Measurements from ENCODE around the gene SLC6A5. TPM values are rescaled to one million over a fixed set of nuclear protein-coding genes. Genes with fewer than 3 reads are reported as not detected.

The SLC6A5 gene
- total RNA-seq, 2 donors from 2014 or later = 0.40 TPM; not detected in 1

DNA sequence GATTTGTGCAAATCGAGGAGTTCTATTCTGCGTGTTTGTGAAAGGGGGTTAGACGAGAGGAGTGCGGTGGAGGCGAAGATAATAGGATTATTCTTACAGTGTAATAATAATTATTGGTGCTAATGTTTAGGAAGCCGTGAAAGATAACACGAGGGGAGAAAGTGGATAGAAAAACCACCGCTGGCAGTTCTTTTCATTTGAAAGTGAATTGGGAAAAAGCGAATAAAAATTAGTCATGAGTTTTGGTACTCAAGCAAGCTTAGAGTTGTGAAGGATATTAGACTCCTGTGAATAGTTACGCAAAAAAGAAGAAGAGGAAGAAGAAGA, 575 bp downstream of the SLC6A5 start:
- no peak overlapping the region for H3K4me3 ChIP-seq
- H3K27me3 ChIP-seq (replicated peaks; ENCODE audit: insufficient read depth) = peaks cover 46% of the 10 kb centered on the region
- no peaks in the 10 kb centered on the region for H3K36me3 ChIP-seq
- intact Hi-C loops (cut with DNase I) = no loop called here
- DNase-seq (ENCODE audit: low spot score) = no peak
- TF ChIP-seq POLR2A (IDR thresholded peaks at IDR 0.05) (no peak), POLR2AphosphoS5 (IDR thresholded peaks at IDR 0.05) (no peak)
- TF ChIP-seq, protein P1, sequence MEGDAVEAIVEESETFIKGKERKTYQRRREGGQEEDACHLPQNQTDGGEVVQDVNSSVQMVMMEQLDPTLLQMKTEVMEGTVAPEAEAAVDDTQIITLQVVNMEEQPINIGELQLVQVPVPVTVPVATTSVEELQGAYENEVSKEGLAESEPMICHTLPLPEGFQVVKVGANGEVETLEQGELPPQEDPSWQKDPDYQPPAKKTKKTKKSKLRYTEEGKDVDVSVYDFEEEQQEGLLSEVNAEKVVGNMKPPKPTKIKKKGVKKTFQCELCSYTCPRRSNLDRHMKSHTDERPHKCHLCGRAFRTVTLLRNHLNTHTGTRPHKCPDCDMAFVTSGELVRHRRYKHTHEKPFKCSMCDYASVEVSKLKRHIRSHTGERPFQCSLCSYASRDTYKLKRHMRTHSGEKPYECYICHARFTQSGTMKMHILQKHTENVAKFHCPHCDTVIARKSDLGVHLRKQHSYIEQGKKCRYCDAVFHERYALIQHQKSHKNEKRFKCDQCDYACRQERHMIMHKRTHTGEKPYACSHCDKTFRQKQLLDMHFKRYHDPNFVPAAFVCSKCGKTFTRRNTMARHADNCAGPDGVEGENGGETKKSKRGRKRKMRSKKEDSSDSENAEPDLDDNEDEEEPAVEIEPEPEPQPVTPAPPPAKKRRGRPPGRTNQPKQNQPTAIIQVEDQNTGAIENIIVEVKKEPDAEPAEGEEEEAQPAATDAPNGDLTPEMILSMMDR (IDR thresholded peaks at IDR 0.05) = no peak
- H3K4me1 ChIP-seq (replicated peaks) = no peaks in the 10 kb centered on the region
- no peak overlapping the region for H3K27ac ChIP-seq
- WGBS = 16% methylated on average over 10 of the region's 10 CpGs
- H3K9me3 ChIP-seq = no peaks in the 10 kb centered on the region

DNA sequence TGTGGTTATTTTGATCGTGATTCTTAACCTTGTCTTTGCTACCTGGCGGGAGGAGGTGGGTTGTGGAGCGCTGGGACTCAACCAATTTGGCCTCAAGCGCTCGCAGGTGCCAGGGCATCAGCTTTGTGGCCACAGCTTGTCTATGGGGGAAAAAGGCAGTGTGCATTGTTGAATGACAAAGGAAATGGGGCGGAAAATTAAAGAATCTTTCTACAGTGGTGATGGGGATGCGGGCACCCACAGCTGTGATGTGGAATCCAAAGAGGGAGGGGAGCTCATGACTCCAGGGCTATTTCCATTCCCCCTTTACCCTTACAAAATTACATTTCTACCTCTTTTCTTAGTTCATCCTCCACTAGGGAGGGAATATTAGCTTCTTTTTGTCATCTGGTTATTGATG, 1.1 kb downstream of the SLC6A5 start:
- TF ChIP-seq, protein P1 (IDR thresholded peaks at IDR 0.05) = no peak
- no peak for TF ChIP-seq POLR2A (IDR thresholded peaks at IDR 0.05)
- TF ChIP-seq POLR2AphosphoS5 (IDR thresholded peaks at IDR 0.05) = no peak
- intact Hi-C loops (cut with DNase I) = no loop called here
- no peaks in the 10 kb centered on the region for H3K4me1 ChIP-seq (replicated peaks)
- peaks cover 51% of the 10 kb centered on the region for H3K27me3 ChIP-seq (replicated peaks; ENCODE audit: insufficient read depth)
- DNase-seq (ENCODE audit: low spot score) = no peak
- no peak overlapping the region for H3K4me3 ChIP-seq
- no peaks in the 10 kb centered on the region for H3K9me3 ChIP-seq
- WGBS = 10% methylated on average over 7 of the region's 7 CpGs
- no peak overlapping the region for H3K27ac ChIP-seq
- no peaks in the 10 kb centered on the region for H3K36me3 ChIP-seq

DNA sequence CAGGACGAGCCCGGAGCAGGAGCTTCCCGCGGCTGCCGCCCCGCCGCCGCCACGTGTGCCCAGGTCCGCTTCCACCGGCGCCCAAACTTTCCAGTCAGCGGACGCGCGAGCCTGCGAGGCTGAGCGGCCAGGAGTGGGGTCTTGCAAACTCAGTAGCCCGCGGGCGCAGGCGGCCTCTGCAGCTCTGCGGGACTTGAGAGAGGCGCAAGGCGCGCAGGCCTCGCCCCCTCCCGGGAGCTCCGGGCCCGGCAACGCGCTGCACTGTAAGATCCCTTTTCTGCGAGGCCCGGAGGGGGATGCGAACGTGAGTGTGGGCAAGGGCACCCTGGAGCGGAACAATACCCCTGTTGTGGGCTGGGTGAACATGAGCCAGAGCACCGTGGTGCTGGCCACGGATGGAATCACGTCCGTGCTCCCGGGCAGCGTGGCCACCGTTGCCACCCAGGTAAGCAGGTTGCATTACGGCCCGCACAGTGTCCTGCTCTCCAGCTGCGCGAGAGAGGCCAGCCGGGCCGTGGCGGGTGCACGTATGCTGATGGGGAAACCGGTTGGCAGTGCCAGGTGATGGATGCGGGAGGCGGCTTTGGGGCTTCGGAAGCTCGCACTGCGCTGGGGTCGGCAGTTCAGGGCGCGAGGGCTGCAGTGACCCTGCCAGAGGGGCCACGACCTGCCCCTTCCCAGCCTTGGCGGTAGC, 2.0 kb downstream of the SLC6A5 start:
- Histone ChIP-seq H3K36me3 (no peaks in the 10 kb centered on the region), H3K27me3 (replicated peaks; ENCODE audit: insufficient read depth) (peaks cover 58% of the 10 kb centered on the region), H3K4me3 (no peak overlapping the region), H3K4me1 (replicated peaks) (no peaks in the 10 kb centered on the region), H3K9me3 (no peaks in the 10 kb centered on the region), H3K27ac (no peak overlapping the region)
- WGBS = 2% methylated on average over 40 of the region's 63 CpGs
- TF ChIP-seq POLR2A (IDR thresholded peaks at IDR 0.05) (no peak), POLR2AphosphoS5 (IDR thresholded peaks at IDR 0.05) (no peak)
- TF ChIP-seq, protein P1 (IDR thresholded peaks at IDR 0.05) = no peak
- DNase-seq (ENCODE audit: low spot score) = no peak
- intact Hi-C loops (cut with DNase I) = no loop called here

DNA sequence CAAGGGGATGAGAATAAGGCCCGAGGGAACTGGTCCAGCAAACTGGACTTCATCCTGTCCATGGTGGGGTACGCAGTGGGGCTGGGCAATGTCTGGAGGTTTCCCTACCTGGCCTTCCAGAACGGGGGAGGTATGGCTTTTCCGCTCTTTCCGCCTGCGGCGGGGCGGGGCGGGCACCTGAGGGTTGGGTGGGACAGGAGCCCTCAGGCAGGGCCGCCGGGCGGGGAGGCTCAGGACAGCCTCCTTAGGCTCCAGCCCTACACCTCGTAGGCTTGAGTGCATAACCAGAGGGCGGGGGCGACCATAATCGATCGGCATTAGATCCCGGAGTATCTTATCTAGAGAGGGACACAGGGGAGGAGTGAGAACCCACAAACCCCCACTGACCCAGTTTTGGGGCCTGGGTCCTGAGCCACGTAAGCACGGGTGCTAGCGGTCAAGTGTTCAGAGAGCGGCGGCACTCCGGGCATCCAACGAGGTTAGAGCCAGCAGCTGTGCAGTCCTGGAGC, 4.9 kb downstream of the SLC6A5 start:
- WGBS = 1% methylated on average over 25 of the region's 25 CpGs
- TF ChIP-seq, protein P1 (IDR thresholded peaks at IDR 0.05) = no peak
- DNase-seq (ENCODE audit: low spot score) = no peak
- Histone ChIP-seq H3K4me3 (no peak overlapping the region), H3K4me1 (replicated peaks) (no peaks in the 10 kb centered on the region), H3K9me3 (no peaks in the 10 kb centered on the region), H3K27me3 (replicated peaks; ENCODE audit: insufficient read depth) (peaks cover 50% of the 10 kb centered on the region), H3K36me3 (no peaks in the 10 kb centered on the region), H3K27ac (no peak overlapping the region)
- intact Hi-C loops (cut with DNase I) = no loop called here

DNA sequence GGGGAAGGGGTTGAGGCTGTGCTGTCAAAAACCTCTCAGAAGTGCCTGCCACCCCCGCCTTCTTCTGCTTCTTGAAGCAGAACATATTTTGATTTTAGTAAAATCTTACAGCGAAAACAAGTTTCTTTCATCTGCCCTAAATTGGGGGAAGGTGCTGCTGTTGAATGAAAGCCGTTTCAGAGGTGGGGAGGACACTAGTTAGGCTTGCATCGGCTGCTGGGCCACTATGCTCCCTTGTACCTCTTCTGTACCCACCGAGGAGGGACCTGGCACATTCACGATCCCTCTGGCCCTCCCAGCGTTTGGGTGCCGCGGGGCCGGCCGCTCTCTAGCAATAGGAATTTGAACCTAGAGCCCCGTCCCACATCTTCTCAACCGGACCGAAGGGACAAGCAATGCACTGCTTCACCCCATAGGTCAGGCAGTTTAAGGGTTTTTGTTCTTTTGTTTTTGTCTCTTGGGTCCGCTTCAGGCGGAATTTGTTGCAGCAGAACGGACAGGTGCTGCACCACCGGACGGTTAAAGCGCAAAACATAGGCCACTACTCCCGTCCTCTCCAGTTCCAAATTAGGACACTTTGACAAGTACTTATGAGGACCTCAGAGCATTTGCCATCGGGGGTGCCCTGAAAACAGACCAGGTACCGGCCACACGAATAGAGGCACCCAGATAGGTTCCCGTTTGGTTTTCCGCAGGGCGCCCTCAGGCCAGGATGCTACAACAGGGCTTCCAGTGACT, 5.6 kb downstream of the SLC6A5 start:
- DNase-seq (ENCODE audit: low spot score) = no peak
- 11% methylated on average over 27 of the region's 27 CpGs for WGBS
- Histone ChIP-seq H3K4me1 (replicated peaks) (no peaks in the 10 kb centered on the region), H3K27me3 (replicated peaks; ENCODE audit: insufficient read depth) (peaks cover 48% of the 10 kb centered on the region), H3K36me3 (no peaks in the 10 kb centered on the region), H3K27ac (no peak overlapping the region), H3K9me3 (no peaks in the 10 kb centered on the region), H3K4me3 (no peak overlapping the region)
- intact Hi-C loops (cut with DNase I) = no loop called here
- TF ChIP-seq, protein P1 (IDR thresholded peaks at IDR 0.05) = no peak
- TF ChIP-seq POLR2AphosphoS5 (IDR thresholded peaks at IDR 0.05) (no peak), POLR2A (IDR thresholded peaks at IDR 0.05) (no peak)

Data from prostate gland (tissue), 2 donors.